H1 (cell line): ENCODE measurements around the gene BCAR1. TPM values are rescaled to one million over a fixed set of nuclear protein-coding genes. Genes with fewer than 3 reads are reported as not detected.

Experiments
- CTCF ChIA-PET: fragments of 300-600 bp; sonication (Branson Sonifier 250); formaldehyde crosslinking; loops from one replicate; lab custom pipeline; 2021; ENCODE audit not compliant: partially characterized antibody; lab: Charles Lee
- POLR2A ChIA-PET: fragments of 300-600 bp; sonication (Branson Sonifier 250); formaldehyde crosslinking; loops from one replicate; lab custom pipeline; 2021; ENCODE audit warnings: inconsistent platforms; ENCODE audit not compliant: partially characterized antibody; lab: Charles Lee
- DNase-seq, 2 experiments: peaks; one replicate each; pipeline versions ENCODE4 v3.0.0 to v3.0.0-alpha.2; 2010 to 2022; ENCODE audit warnings: low spot score in 2 of 2, low read depth in 1 of 2, mixed read lengths in 1 of 2
- FAIRE-seq: peaks from 2 replicates; lab custom pipeline; 2011; peaks lifted over from hg19 to GRCh38; lab: Jason Lieb, UNC
- H2AFZ ChIP-seq: 2 replicates; pipeline ENCODE4 v1.8.1; 2012; ENCODE audit warnings: low read length, inconsistent platforms
- H2AK5ac ChIP-seq: 2 replicates; pipeline ENCODE4 v1.6.1; 2013; ENCODE audit warnings: low read depth, low read length
- H2BK120ac ChIP-seq: replicated peaks from 2 replicates; pipeline ENCODE3; 2013; ENCODE audit warnings: low read depth, low read length, inconsistent platforms
- H2BK12ac ChIP-seq: 2 replicates; pipeline ENCODE4 v1.6.1; 2013; ENCODE audit warnings: low read depth, low read length
- H2BK15ac ChIP-seq: 2 replicates; pipeline ENCODE4 v1.6.1; 2013; ENCODE audit warnings: low read length
- H2BK20ac ChIP-seq: 2 replicates; pipeline ENCODE4 v1.6.1; 2013; ENCODE audit warnings: low read length
- H2BK5ac ChIP-seq: 2 replicates; pipeline ENCODE4 v1.6.1; 2013; ENCODE audit warnings: low read depth, low read length
- H3K14ac ChIP-seq: 2 replicates; pipeline ENCODE4 v1.6.1; 2013; ENCODE audit warnings: inconsistent platforms; ENCODE audit not compliant: insufficient read length
- H3K18ac ChIP-seq: 2 replicates; pipeline ENCODE4 v1.6.1; 2013; ENCODE audit warnings: low read length; ENCODE audit errors: extremely low read depth
- H3K23ac ChIP-seq: 2 replicates; pipeline ENCODE4 v1.6.1; 2013; ENCODE audit warnings: inconsistent platforms; ENCODE audit not compliant: insufficient read length
- H3K23me2 ChIP-seq: 2 replicates; pipeline ENCODE4 v1.6.1; 2013; ENCODE audit warnings: low read depth, low read length
- H3K27ac ChIP-seq: 2 replicates; pipeline ENCODE4 v1.6.1; 2011; ENCODE audit warnings: low read depth, low read length, inconsistent platforms
- H3K27me3 ChIP-seq, 4 experiments: replicated peaks in 1 of 4; 1 replicate in 1 of 4; 2 replicates in 3 of 4; pipeline versions ENCODE4 v1.6.1 to v1.8.1; 2011 to 2013; ENCODE audit warnings: low read length in 3 of 4, mild to moderate bottlenecking in 3 of 4, inconsistent platforms in 2 of 4, mixed read lengths in 2 of 4, moderate library complexity in 1 of 4; ENCODE audit not compliant: control insufficient read depth in 3 of 4, insufficient read depth in 3 of 4; ENCODE audit errors: extremely low read depth in 1 of 4
- H3K36me3 ChIP-seq, 4 experiments: 2 replicates each; pipeline versions ENCODE4 v1.6.1 to v1.8.1; 2011 to 2013; ENCODE audit warnings: mild to moderate bottlenecking in 4 of 4, low read length in 3 of 4, moderate library complexity in 2 of 4, control low read depth in 1 of 4, inconsistent platforms in 1 of 4; ENCODE audit not compliant: insufficient read depth in 4 of 4, control insufficient read depth in 2 of 4
- H3K4ac ChIP-seq: replicated peaks from 2 replicates; pipeline ENCODE3; 2013; ENCODE audit warnings: low read length, low read depth, mixed read lengths, inconsistent platforms; ENCODE audit not compliant: insufficient read length
- H3K4me1 ChIP-seq, 4 experiments: replicated peaks in 1 of 4; 1 replicate in 1 of 4; 2 replicates in 3 of 4; pipeline versions ENCODE4 v1.6.1 to v1.8.1; 2011 to 2013; ENCODE audit warnings: low read length in 3 of 4, inconsistent platforms in 2 of 4, mixed read lengths in 1 of 4; ENCODE audit not compliant: insufficient read depth in 4 of 4, control insufficient read depth in 3 of 4
- H3K4me2 ChIP-seq, 2 experiments: 2 replicates each; pipeline versions ENCODE4 v1.6.1 to v1.8.1; 2011 to 2013; ENCODE audit warnings: low read depth in 2 of 2, low read length in 2 of 2, control low read depth in 1 of 2, inconsistent platforms in 1 of 2, mild to moderate bottlenecking in 1 of 2; ENCODE audit not compliant: insufficient read depth in 1 of 2
- H3K4me3 ChIP-seq, 4 experiments: fragments of 200-600, 300-600 bp in 1 of 4; sonication (generic), shearing (Covaris generic), sonication (Bioruptor Twin) in 1 of 4; 2 replicates each; pipeline versions ENCODE4 v1.5.1 to v1.8.1; 2011 to 2016; ENCODE audit warnings: low read length in 4 of 4, low read depth in 3 of 4, control low read depth in 2 of 4, inconsistent platforms in 2 of 4, mild to moderate bottlenecking in 2 of 4, mixed read lengths in 1 of 4, moderate library complexity in 1 of 4; ENCODE audit not compliant: insufficient read depth in 2 of 4; ENCODE audit errors: extremely low read depth in 1 of 4
- H3K56ac ChIP-seq: replicated peaks from 2 replicates; pipeline ENCODE3; 2013; ENCODE audit warnings: low read depth, mild to moderate bottlenecking, mixed read lengths, low read length, inconsistent platforms; ENCODE audit not compliant: insufficient read length
- H3K79me1 ChIP-seq: 2 replicates; pipeline ENCODE4 v1.6.1; 2013; ENCODE audit warnings: low read depth, low read length, control low read depth
- H3K79me2 ChIP-seq, 2 experiments: 2 replicates each; pipeline versions ENCODE4 v1.6.1 to v1.8.1; 2012 to 2013; ENCODE audit warnings: low read length in 2 of 2, mild to moderate bottlenecking in 2 of 2, inconsistent platforms in 1 of 2; ENCODE audit not compliant: insufficient read depth in 2 of 2, control insufficient read depth in 1 of 2
- H3K9ac ChIP-seq, 4 experiments: replicated peaks in 1 of 4; 1 replicate in 1 of 4; 2 replicates in 3 of 4; pipeline versions ENCODE4 v1.6.1 to v1.8.1; 2011 to 2013; ENCODE audit warnings: low read depth in 3 of 4, low read length in 3 of 4, control low read depth in 2 of 4, mild to moderate bottlenecking in 2 of 4, moderate library complexity in 2 of 4, inconsistent platforms in 1 of 4; ENCODE audit errors: extremely low read depth in 1 of 4
- H3K9me3 ChIP-seq, 2 experiments: 2 replicates each; pipeline versions ENCODE4 v1.6.1 to v1.8.1; 2012 to 2013; ENCODE audit warnings: mild to moderate bottlenecking in 2 of 2, moderate library complexity in 2 of 2, control low read depth in 1 of 2, inconsistent platforms in 1 of 2, low read depth in 1 of 2, low read length in 1 of 2, mixed read lengths in 1 of 2; ENCODE audit not compliant: insufficient read depth in 2 of 2
- H4K20me1 ChIP-seq, 2 experiments: replicated peaks in 1 of 2; 2 replicates each; pipeline versions ENCODE3 to v1.8.1; 2011 to 2013; ENCODE audit warnings: inconsistent platforms in 2 of 2, low read length in 2 of 2, mild to moderate bottlenecking in 1 of 2; ENCODE audit not compliant: insufficient read depth in 2 of 2, control insufficient read depth in 1 of 2
- H4K5ac ChIP-seq: 2 replicates; pipeline ENCODE4 v1.6.1; 2013; ENCODE audit warnings: low read length, low read depth, mixed read lengths, inconsistent platforms; ENCODE audit not compliant: insufficient read length
- H4K8ac ChIP-seq: 2 replicates; pipeline ENCODE4 v1.8.0; 2013; ENCODE audit warnings: mild to moderate bottlenecking, moderate library complexity, low read length, inconsistent platforms; ENCODE audit not compliant: insufficient read depth; ENCODE audit errors: extremely low read depth
- H4K91ac ChIP-seq: replicated peaks from 2 replicates; pipeline ENCODE3; 2013; ENCODE audit warnings: low read length, mixed read lengths, inconsistent platforms; ENCODE audit not compliant: insufficient read length
- CEBPB ChIP-seq: IDR thresholded peaks from 2 replicates; pipeline ENCODE4 v1.6.1; 2012; ENCODE audit warnings: low read depth, low read length
- EZH2 ChIP-seq: fragments of 200-600 bp; sonication (generic); IDR thresholded peaks from 2 replicates; pipeline ENCODE4 v1.7.1; 2012; ENCODE audit warnings: low read depth, mild to moderate bottlenecking, moderate library complexity, low read length, inconsistent platforms; ENCODE audit not compliant: severe bottlenecking
- FOSL1 ChIP-seq: IDR thresholded peaks from 2 replicates; pipeline ENCODE4 v1.6.1; 2011; ENCODE audit warnings: mild to moderate bottlenecking, low read depth, low read length, moderate library complexity; ENCODE audit not compliant: insufficient read depth
- POU5F1 ChIP-seq: IDR thresholded peaks from 2 replicates; pipeline ENCODE4 v1.6.1; 2011; ENCODE audit warnings: low read depth, mild to moderate bottlenecking, low read length, moderate library complexity
- SAP30 ChIP-seq: fragments of 300-600 bp; sonication (generic); IDR thresholded peaks from 2 replicates; pipeline ENCODE4 v1.7.1; 2012; ENCODE audit warnings: low read length, moderate library complexity, mild to moderate bottlenecking, inconsistent platforms; ENCODE audit not compliant: insufficient read depth, insufficient replicate concordance
- SIN3A ChIP-seq, 2 experiments: IDR thresholded peaks in 1 of 2; conservative IDR thresholded peaks in 1 of 2; 2 replicates each; pipeline ENCODE4 v1.6.1; 2011 to 2012; ENCODE audit warnings: low read length in 2 of 2, improper control_type of control experiment in 1 of 2, low read depth in 1 of 2, mild to moderate bottlenecking in 1 of 2
- TEAD4 ChIP-seq: IDR thresholded peaks from 2 replicates; pipeline ENCODE4 v1.6.1; 2012; ENCODE audit warnings: low read depth, low read length, inconsistent platforms, mixed read lengths
- WGBS, 2 experiments: shearing (Covaris generic) in 1 of 2; methylation state at CpG; one replicate each; pipeline versions ENCODE4 v1.1.6 to v1.1.7; 2013 to 2015; ENCODE audit warnings: low lambda C conversion rate in 2 of 2, mixed read lengths in 2 of 2, inconsistent platforms in 1 of 2, low coverage in 1 of 2, missing lambda C conversion rate in 1 of 2; ENCODE audit not compliant: insufficient replicate concordance in 2 of 2, insufficient coverage in 1 of 2, insufficient read length in 1 of 2; ENCODE audit errors: extremely low coverage in 1 of 2, missing lambda C conversion rate in 1 of 2; 5-methylcytosine and 5-hydroxymethylcytosine counted together
- polyA plus RNA-seq, 7 experiments: library from polyadenylated mRNA; depleted of rRNA in 3 of 7; stranded (reverse) in 5 of 7; unstranded in 2 of 7; fragments of >200 nt in 5 of 7; fragments of 200-250 nt in 2 of 7; gene quantifications; 1 replicate in 5 of 7; 2 replicates in 1 of 7; 4 replicates in 1 of 7; pipeline versions ENCODE4 v1.2.1 to v1.2.3, GENCODE V29; 2011 to 2013; ENCODE audit warnings: missing spikeins in 2 of 7, mixed read lengths in 2 of 7
- total RNA-seq: library from RNA; stranded (reverse); fragmentation: NEBNext Ultra II Directional; extraction: Animal tissue kit (Norgen Biotek cat#: 25700); gene quantifications from 2 replicates; pipeline ENCODE4 v1.2.1, GENCODE V29; 2021
- TF ChIP-seq, protein P1 (sequence below): IDR thresholded peaks from 2 replicates; pipeline ENCODE4 v1.6.1; 2011; ENCODE audit warnings: low read depth, mild to moderate bottlenecking, low read length; ENCODE audit not compliant: insufficient read depth
- TF ChIP-seq, protein P2 (sequence below): IDR thresholded peaks from 2 replicates; pipeline ENCODE4 v1.6.1; 2012; ENCODE audit warnings: inconsistent platforms

Gene BCAR1
- total and polyA plus RNA-seq, 2 of the 8 experiments (the other 6 are each of a cell fraction or from before 2014, with no cell fraction given) = 59.8 to 105 TPM

DNA sequence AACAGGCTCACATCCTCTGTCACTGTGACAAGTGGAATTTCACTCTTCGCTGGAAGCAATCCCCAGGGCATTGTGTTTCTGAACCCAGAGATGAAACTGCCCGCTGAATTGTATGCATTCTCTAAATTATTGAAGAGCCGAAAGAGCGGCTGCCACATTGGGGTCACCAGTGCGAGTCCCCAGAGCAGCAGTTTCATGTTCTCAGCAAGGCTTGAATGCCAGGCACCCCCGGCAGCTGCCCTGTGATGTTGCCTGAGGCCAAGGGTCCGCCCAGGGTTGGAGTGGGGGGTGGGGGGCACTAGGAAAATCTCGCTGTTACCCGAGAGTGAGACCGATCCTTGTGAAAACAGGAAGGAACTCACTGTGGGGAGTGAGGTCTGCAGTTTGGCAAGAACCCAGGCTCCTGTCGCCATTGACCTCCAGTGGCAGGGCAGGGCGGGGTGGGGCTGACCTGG is 20.7 kb upstream of the BCAR1 start:
- H3K9me3 ChIP-seq = no peaks in the 10 kb centered on the region
- H3K27ac ChIP-seq = no peak overlapping the region
- H3K4me2 ChIP-seq = no peak overlapping the region
- no peaks in the 10 kb centered on the region for H3K79me1 ChIP-seq
- H4K20me1 ChIP-seq = no peaks in the 10 kb centered on the region
- 85% methylated on average over 12 of the region's 12 CpGs; no CpG with 5 or more reads in 1 of the 2 experiments for WGBS, 2 experiments
- no peak overlapping the region for H2BK5ac ChIP-seq
- H2BK20ac ChIP-seq = no peak overlapping the region
- H3K18ac ChIP-seq = no peak overlapping the region
- H3K27me3 ChIP-seq = no peaks in the 10 kb centered on the region
- H4K91ac ChIP-seq = no peak overlapping the region
- TF ChIP-seq SAP30 = no peak
- no peak for TF ChIP-seq TEAD4
- TF ChIP-seq CEBPB = no peak
- no peak for TF ChIP-seq EZH2
- no peak for TF ChIP-seq FOSL1
- TF ChIP-seq, protein P1, sequence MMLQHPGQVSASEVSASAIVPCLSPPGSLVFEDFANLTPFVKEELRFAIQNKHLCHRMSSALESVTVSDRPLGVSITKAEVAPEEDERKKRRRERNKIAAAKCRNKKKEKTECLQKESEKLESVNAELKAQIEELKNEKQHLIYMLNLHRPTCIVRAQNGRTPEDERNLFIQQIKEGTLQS = no peak
- TF ChIP-seq, protein P2, sequence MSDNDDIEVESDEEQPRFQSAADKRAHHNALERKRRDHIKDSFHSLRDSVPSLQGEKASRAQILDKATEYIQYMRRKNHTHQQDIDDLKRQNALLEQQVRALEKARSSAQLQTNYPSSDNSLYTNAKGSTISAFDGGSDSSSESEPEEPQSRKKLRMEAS = no peak
- TF ChIP-seq SIN3A (conservative IDR thresholded peaks at IDR 0.05 in 1 of 2, IDR thresholded peaks at IDR 0.05 in 1 of 2; ENCODE audit: low read depth in 1 of 2, low read length in 2 of 2) = no peak
- TF ChIP-seq POU5F1 = no peak
- POLR2A ChIA-PET = interaction anchor here (1.5 to 3.4 kb wide), 3 partner anchors 18 to 22 kb away, joined by 4 to 14 read pairs (median 4); partner anchors contain the start of gene BCAR1
- no peaks in the 10 kb centered on the region for H3K36me3 ChIP-seq
- no peak overlapping the region for H4K8ac ChIP-seq
- H3K9ac ChIP-seq = no peak overlapping the region
- H3K4me3 ChIP-seq = no peak overlapping the region
- H2BK12ac ChIP-seq = no peak overlapping the region
- H2BK120ac ChIP-seq = no peak overlapping the region
- H2BK15ac ChIP-seq = no peak overlapping the region
- CTCF ChIA-PET = interaction anchor here (0.7 to 2.9 kb wide), 7 partner anchors 10 to 131 kb away, joined by 3 to 16 read pairs (median 3); no protein-coding TSS in a partner anchor
- H3K4ac ChIP-seq = no peak overlapping the region
- no peak for DNase-seq
- H3K23ac ChIP-seq = no peak overlapping the region
- no peaks in the 10 kb centered on the region for H3K4me1 ChIP-seq
- no peak overlapping the region for H2AFZ ChIP-seq
- H3K79me2 ChIP-seq = no peaks in the 10 kb centered on the region
- H3K23me2 ChIP-seq = no peaks in the 10 kb centered on the region
- FAIRE-seq = no peak
- no peak overlapping the region for H3K14ac ChIP-seq
- no peak overlapping the region for H2AK5ac ChIP-seq
- H3K56ac ChIP-seq = no peak overlapping the region
- H4K5ac ChIP-seq = no peak overlapping the region
